K562 (cell line): ENCODE data around the gene RNF224. TPM values are rescaled to one million over a fixed set of nuclear protein-coding genes. Genes with fewer than 3 reads are reported as not detected.

Experiments used
- ADNP ChIP-seq: fragments of 200-800 bp; sonication (Bioruptor generic); IDR thresholded peaks from 2 replicates; pipeline ENCODE4 v1.6.1; 2016; ENCODE audit warnings: missing genetic modification characterization, missing compliant biosample characterization
- CTBP1 ChIP-seq: fragments of 450-650 bp; IDR thresholded peaks from 2 replicates; pipeline ENCODE4 v1.6.1; 2016; ENCODE audit warnings: borderline replicate concordance
- E2F1 ChIP-seq: sonication (generic); formaldehyde crosslinking; IDR thresholded peaks from 2 replicates; pipeline ENCODE4 v1.8.1; 2023; ENCODE audit warnings: mild to moderate bottlenecking, missing genetic modification reagents, moderate library complexity
- ETV1 ChIP-seq: fragments of 450-650 bp; conservative IDR thresholded peaks from 2 replicates; pipeline ENCODE4 v1.6.1; 2016; ENCODE audit warnings: missing genetic modification characterization, control low read depth, low read depth, missing compliant biosample characterization
- MAFG ChIP-seq: fragments of 450-650 bp; conservative IDR thresholded peaks from 2 replicates; pipeline ENCODE4 v1.6.1; 2016; ENCODE audit warnings: missing genetic modification characterization, missing compliant biosample characterization
- NCOA4 ChIP-seq: fragments of 450-650 bp; IDR thresholded peaks from 2 replicates; pipeline ENCODE4 v1.6.1; 2018; ENCODE audit warnings: mild to moderate bottlenecking; ENCODE audit not compliant: partially characterized antibody
- NELFE ChIP-seq: IDR thresholded peaks from 2 replicates; pipeline ENCODE4 v1.6.1; 2011; ENCODE audit warnings: mild to moderate bottlenecking; ENCODE audit not compliant: insufficient read depth, insufficient read length
- NONO ChIP-seq, 2 experiments: fragments of 200-400 bp in 1 of 2; fragments of 450-650 bp in 1 of 2; formaldehyde crosslinking in 1 of 2; IDR thresholded peaks; 2 replicates each; pipeline ENCODE4 v1.6.1; 2017; ENCODE audit warnings: low read depth in 2 of 2, mild to moderate bottlenecking in 2 of 2, moderate library complexity in 2 of 2, low read length in 1 of 2
- NR2F6 ChIP-seq: fragments of 450-650 bp; formaldehyde crosslinking; IDR thresholded peaks from 2 replicates; pipeline ENCODE4 v1.4.0; 2020; ENCODE audit warnings: mild to moderate bottlenecking
- PTTG1 ChIP-seq: fragments of 450-650 bp; IDR thresholded peaks from 2 replicates; pipeline ENCODE4 v1.6.1; 2016; ENCODE audit warnings: low read depth, mild to moderate bottlenecking, missing genetic modification characterization, missing compliant biosample characterization
- RCOR1 ChIP-seq, 2 experiments: IDR thresholded peaks; 2 replicates each; pipeline ENCODE4 v1.6.1; 2012; ENCODE audit warnings: low read depth in 2 of 2, low read length in 2 of 2, borderline replicate concordance in 1 of 2, improper control_type of control experiment in 1 of 2
- SMARCA4 ChIP-seq: fragments of 450-650 bp; IDR thresholded peaks from 2 replicates; pipeline ENCODE4 v1.6.1; 2016
- ZEB2 ChIP-seq: fragments of 450-650 bp; IDR thresholded peaks from 2 replicates; pipeline ENCODE4 v1.6.1; 2016
- ZMIZ1 ChIP-seq, 2 experiments: fragments of 150-350 bp in 1 of 2; IDR thresholded peaks; 2 replicates each; pipeline ENCODE4 v1.6.1; 2012 to 2016; ENCODE audit warnings: low read depth in 2 of 2, low read length in 2 of 2, mild to moderate bottlenecking in 1 of 2, moderate library complexity in 1 of 2
- ZNF512 ChIP-seq: IDR thresholded peaks from 2 replicates; pipeline ENCODE4 v1.6.1; 2016; ENCODE audit warnings: missing genetic modification characterization, missing compliant biosample characterization
- polyA plus RNA-seq, 8 experiments: library from polyadenylated mRNA; depleted of rRNA in 4 of 8; stranded (reverse) in 5 of 8; unstranded in 3 of 8; fragments of >200 nt; fragmentation: Nextera tagmentation in 2 of 8; fragmentation: Illumina TruSeq in 1 of 8; extraction: Ambion mirVana in 2 of 8; extraction: Trizol in 1 of 8; gene quantifications; 2 replicates each; pipeline versions ENCODE4 v1.2.1 to v1.2.3, GENCODE V29; 2011 to 2014; ENCODE audit warnings: inconsistent platforms in 1 of 8, missing spikeins in 1 of 8
- total RNA-seq, 7 experiments: library from RNA; depleted of rRNA in 6 of 7; stranded (reverse); fragments of >200 nt in 6 of 7; fragmentation: Illumina TruSeq in 2 of 7; extraction: Trizol in 2 of 7; gene quantifications; 2 replicates each; pipeline versions ENCODE4 v1.2.1 to v1.2.3, GENCODE V29; 2011 to 2021; ENCODE audit warnings: low replicate concordance in 1 of 7
- TF ChIP-seq, protein P1 (sequence below): fragments of 450-650 bp; IDR thresholded peaks from 2 replicates; pipeline ENCODE4 v1.6.1; 2016; ENCODE audit warnings: missing biosample characterization, missing genetic modification characterization
- TF ChIP-seq, protein P2 (sequence below): fragments of 250-450 bp; sonication (Bioruptor Pico); IDR thresholded peaks from 2 replicates; pipeline ENCODE4 v1.5.0; 2021

The RNF224 gene
- total and polyA plus RNA-seq, 9 of the 15 experiments (the other 6 are each of a cell fraction or from before 2014, with no cell fraction given), result not detected

- TF ChIP-seq NCOA4 (no peak), ZNF512 (tag) (no peak), NELFE (no peak), RCOR1 (IDR thresholded peaks at IDR 0.05; ENCODE audit: borderline replicate concordance in 1 of 2, low read depth in 2 of 2, low read length in 2 of 2) (peak in 1 of 2 experiments; percentile 59; a peak in 2 of 4 replicates), ZMIZ1 (IDR thresholded peaks at IDR 0.05; ENCODE audit: low read depth in 2 of 2, low read length in 2 of 2) (0 out of 4 replicates have a peak, but pooled peaks of 1 of the 2 experiments have one; percentile 14), SMARCA4 (peak; percentile 90), CTBP1 (peak; percentile 91; the same call in 1 of the 2 replicates), ETV1 (tag) (peak; percentile 51), PTTG1 (tag) (no peak), E2F1 (CRISPR knock-in tag) (no peak; the same call in 1 of the 2 replicates), MAFG (tag) (no peak; the same call in 1 of the 2 replicates), NONO (IDR thresholded peaks at IDR 0.05; ENCODE audit: low read depth in 2 of 2, low read length in 1 of 2) (no peak), ZEB2 (peak; percentile 87), NR2F6 (CRISPR knock-in tag) (no peak), ADNP (no peak)
- TF ChIP-seq, protein P1, sequence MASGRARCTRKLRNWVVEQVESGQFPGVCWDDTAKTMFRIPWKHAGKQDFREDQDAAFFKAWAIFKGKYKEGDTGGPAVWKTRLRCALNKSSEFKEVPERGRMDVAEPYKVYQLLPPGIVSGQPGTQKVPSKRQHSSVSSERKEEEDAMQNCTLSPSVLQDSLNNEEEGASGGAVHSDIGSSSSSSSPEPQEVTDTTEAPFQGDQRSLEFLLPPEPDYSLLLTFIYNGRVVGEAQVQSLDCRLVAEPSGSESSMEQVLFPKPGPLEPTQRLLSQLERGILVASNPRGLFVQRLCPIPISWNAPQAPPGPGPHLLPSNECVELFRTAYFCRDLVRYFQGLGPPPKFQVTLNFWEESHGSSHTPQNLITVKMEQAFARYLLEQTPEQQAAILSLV, result no peak
- TF ChIP-seq, protein P2, sequence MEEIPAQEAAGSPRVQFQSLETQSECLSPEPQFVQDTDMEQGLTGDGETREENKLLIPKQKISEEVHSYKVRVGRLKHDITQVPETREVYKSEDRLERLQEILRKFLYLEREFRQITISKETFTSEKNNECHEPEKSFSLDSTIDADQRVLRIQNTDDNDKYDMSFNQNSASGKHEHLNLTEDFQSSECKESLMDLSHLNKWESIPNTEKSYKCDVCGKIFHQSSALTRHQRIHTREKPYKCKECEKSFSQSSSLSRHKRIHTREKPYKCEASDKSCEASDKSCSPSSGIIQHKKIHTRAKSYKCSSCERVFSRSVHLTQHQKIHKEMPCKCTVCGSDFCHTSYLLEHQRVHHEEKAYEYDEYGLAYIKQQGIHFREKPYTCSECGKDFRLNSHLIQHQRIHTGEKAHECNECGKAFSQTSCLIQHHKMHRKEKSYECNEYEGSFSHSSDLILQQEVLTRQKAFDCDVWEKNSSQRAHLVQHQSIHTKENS (CRISPR knock-in tag), result no peak
Observed at GRCh38 chr9:137218754-137219271, 8.5 kb upstream of the RNF224 start (continued).
